Measurements from ENCODE around the gene MEGF8. TPM values are rescaled to one million over a fixed set of nuclear protein-coding genes. Genes with fewer than 3 reads are reported as not detected.
A peak's percentile ranks its signal among the peaks of the same experiment; 100 is the strongest.

Gene MEGF8
- total and polyA plus RNA-seq, 10 of the 15 experiments (the other 5 are each of a cell fraction or from before 2014, with no cell fraction given): 0.43 to 12.8 (median 2.7) TPM

DNA sequence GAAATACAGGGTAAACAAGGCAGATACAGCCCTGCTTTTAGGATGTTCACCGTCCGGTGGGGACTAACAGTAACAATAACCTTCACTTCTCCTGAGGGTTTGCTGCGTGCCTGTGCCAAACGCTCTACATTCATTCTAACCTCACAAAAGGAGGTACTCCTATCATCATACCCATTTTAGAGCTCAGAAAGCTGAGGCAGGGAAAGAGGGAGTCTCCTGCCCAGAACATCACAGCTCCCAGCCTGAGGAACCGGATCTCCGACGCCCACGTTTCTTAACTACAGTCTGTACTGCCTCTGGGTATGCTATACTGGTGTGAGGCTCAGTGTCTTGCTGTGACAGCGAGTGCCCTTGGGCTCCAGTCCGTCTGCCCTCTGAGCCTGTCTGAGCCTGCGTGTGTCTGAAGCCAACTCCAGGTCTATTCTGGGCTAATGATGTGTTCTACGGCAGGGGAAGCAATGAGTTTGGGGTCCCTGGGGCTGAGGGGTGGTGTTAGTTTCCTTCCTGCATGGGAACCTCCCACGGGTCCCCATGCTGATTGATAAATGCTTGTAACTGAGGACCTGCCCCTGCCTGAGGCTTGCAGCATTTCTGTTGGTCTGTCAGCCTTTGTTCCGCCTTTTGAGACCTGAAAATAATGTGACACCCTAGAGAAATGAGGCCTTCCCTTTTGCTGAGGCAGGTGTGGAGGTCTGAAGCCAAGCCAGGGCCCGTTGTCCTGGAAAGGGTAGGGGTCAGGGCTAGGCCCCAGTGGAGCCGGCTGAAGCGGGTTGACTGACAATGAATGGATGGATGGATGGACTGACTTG, 96.9 kb downstream of the MEGF8 start:
- Histone ChIP-seq H3K4me1 (ENCODE audit: control insufficient read depth, insufficient read depth, low read length) (peaks cover 16% of the 10 kb centered on the region), H3K79me2 (ENCODE audit: control insufficient read depth, insufficient read depth, low read length) (peaks cover 4% of the 10 kb centered on the region), H3K4me3 (peak overlapping the region; percentile 94), H3K36me3 (ENCODE audit: control insufficient read depth in 2 of 2, insufficient read depth in 2 of 2, low read length in 1 of 2) (no peaks in the 10 kb centered on the region), H2AFZ (ENCODE audit: control insufficient read depth, low read depth, low read length) (peak overlapping the region; percentile 93), H4K20me1 (ENCODE audit: control insufficient read depth, insufficient read depth) (no peaks in the 10 kb centered on the region), H3K27ac (ENCODE audit: control insufficient read depth, insufficient read depth) (peak overlapping the region; percentile 86), H3K4me2 (ENCODE audit: control insufficient read depth, insufficient read depth) (peak overlapping the region; percentile 97), H3K9ac (ENCODE audit: control insufficient read depth, insufficient read depth, low read length) (peak overlapping the region; percentile 82), H3K9me3 (replicated peaks; ENCODE audit: control insufficient read depth, insufficient read depth, low read length) (no peaks in the 10 kb centered on the region), H3K27me3 (replicated peaks in 1 of 2; ENCODE audit: control insufficient read depth in 2 of 2, insufficient read depth in 2 of 2, low read length in 1 of 2) (no peaks in the 10 kb centered on the region)
- ChIA-PET CTCF (interaction anchor here (1.0 to 4.4 kb wide), 5 partner anchors 11 to 106 kb away, joined by 3 to 27 read pairs (median 4); partner anchors contain the start of gene CEACAM1), RAD21 (ENCODE audit: unreplicated experiment) (interaction anchor here (1.5 kb wide), 1 partner anchor 107 kb away, joined by 3 read pairs; no protein-coding TSS in a partner anchor), POLR2A (interaction anchor here (1.5 kb wide), 2 partner anchors 22 to 26 kb away, joined by 4 to 8 read pairs; no protein-coding TSS in a partner anchor), SMC1A (ENCODE audit: uncharacterized antibody, unreplicated experiment) (interaction anchor here (1.2 to 1.4 kb wide), 2 partner anchors 12 to 104 kb away, joined by 3 read pairs; no protein-coding TSS in a partner anchor)
- ATAC-seq (peak; percentile 19), FAIRE-seq (peak; percentile 13), DNase-seq (ENCODE audit: low read depth, low spot score) (no peak)
- 34% methylated on average over 17 of the region's 17 CpGs for WGBS (ENCODE audit: insufficient coverage, insufficient replicate concordance, low lambda C conversion rate, missing lambda C conversion rate)
- in situ Hi-C loops (cut with MboI) (no loop called here), intact Hi-C loops (cut with micrococcal nuclease; ENCODE audit: unreplicated experiment) (loop anchor here (5.0 kb wide), 1 partner anchor 95 kb away; the partner anchor contains the start of gene MEGF8)
- BruUV-seq (replicated peaks): TSS peak; percentile 68
- TF ChIP-seq ZBED1 (IDR thresholded peaks at IDR 0.05; ENCODE audit: borderline replicate concordance): no peak
- no peak for TF ChIP-seq NR2C2 (IDR thresholded peaks at IDR 0.05; ENCODE audit: borderline replicate concordance, control insufficient read depth, insufficient read length, low read depth)
- no peak for TF ChIP-seq NFIC (IDR thresholded peaks at IDR 0.05; ENCODE audit: low read depth, low read length)
- TF ChIP-seq LARP7 (IDR thresholded peaks at IDR 0.05): no peak
- 0 out of 2 replicates have a peak, but pooled peaks have one; percentile 3 for TF ChIP-seq DPF2 (IDR thresholded peaks at IDR 0.05)
- no peak for TF ChIP-seq SREBF1 (IDR thresholded peaks at IDR 0.05; ENCODE audit: low read length)
- no peak for TF ChIP-seq BACH1 (IDR thresholded peaks at IDR 0.05; ENCODE audit: borderline replicate concordance)
- no peak for TF ChIP-seq RBBP5 (conservative IDR thresholded peaks at IDR 0.05)
- no peak for TF ChIP-seq MEF2B (IDR thresholded peaks at IDR 0.05; ENCODE audit: partially characterized antibody, poor library complexity, severe bottlenecking)
- no peak for TF ChIP-seq SIN3A (IDR thresholded peaks at IDR 0.05; ENCODE audit: low read depth, low read length)
- TF ChIP-seq EGR1 (IDR thresholded peaks at IDR 0.05; ENCODE audit: borderline replicate concordance in 1 of 2, low read depth in 2 of 2, low read length in 2 of 2): 0 out of 3 replicates have a peak, but pooled peaks of 1 of the 2 experiments have one; percentile 15
- TF ChIP-seq TCF7 (IDR thresholded peaks at IDR 0.05; ENCODE audit: borderline replicate concordance): no peak
- no peak for TF ChIP-seq MLLT1 (IDR thresholded peaks at IDR 0.05)
- TF ChIP-seq NR2F1 (conservative IDR thresholded peaks at IDR 0.05): 0 out of 2 replicates have a peak, but pooled peaks have one; percentile 9
- TF ChIP-seq ZBTB11 (CRISPR knock-in tag; IDR thresholded peaks at IDR 0.05): no peak

All from GM12878 (cell line).